HG03175 (cell line): ENCODE results near the gene PLA2G4B.

Experiments used
- ATAC-seq: cut with Tn5 transposase; IDR thresholded peaks from one replicate; pipeline ENCODE4 v1.9.1; 2021; ENCODE audit warnings: mild to moderate bottlenecking, moderate library complexity; ENCODE audit not compliant: unreplicated experiment

PLA2G4B gene

DNA sequence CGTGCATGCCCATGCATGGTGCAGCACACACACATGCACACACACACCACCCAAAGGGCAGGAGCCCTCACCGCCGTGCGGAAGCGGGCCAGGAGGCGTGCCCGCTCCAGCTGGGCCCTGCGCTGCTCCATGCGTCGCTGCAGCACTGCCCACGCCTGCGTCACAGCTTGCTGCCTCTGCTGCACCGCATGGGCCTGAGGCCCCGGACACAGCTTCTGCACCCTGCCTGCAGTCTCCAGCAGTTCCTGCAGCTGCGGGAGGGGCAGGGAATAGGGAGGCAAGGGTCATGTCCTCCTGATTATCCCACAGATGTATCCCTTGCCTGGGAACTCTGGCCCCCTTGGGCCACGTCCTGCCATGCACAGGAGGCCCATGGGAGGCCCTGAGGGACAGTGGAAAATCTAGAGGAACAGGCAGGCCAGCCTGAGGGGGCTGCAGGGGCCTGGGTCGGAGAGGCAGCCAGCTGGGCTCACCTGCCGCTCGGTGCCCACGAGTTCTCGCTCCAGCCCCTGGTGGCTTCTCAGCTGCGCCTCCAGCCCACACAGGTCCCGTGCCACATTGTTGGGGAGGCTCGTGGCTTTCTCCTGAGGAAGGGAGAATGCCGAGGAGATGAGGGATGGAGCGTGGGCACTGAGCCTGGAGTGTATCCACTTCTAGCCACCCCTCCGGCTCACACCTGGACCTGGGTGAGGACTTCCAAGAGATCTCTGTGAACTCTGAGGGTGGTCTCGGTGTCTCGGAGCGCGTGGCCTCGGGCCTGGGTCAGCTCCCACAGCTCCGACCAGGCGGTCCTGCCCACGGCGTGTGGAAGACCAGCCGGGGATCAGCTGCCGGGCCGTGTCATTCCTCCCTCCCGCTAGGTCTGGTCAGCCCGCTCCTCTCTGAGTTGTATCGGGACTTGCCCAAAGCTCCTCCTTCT is 31.4 kb downstream of the PLA2G4B start:
- no peak for ATAC-seq

DNA sequence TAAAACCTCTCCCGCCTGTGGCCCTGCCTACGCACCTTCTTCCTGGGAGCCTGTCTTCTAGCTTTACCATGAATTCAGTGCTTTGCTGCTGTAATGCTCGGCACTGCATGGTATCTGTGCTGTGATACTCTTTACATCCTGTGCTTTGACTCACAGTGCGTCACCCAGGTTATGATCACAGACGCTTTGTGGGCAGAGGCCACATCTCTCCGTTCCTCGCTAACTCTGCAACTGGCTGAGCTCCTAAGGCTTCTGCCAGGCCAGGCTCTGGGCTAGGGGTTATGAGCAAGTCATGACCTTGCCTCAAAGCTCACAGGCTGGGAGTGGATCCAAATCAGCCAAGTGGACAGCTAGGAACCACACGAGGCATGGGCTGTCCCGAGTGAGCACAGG is 32.0 kb downstream of the PLA2G4B start:
- ATAC-seq: no peak

DNA sequence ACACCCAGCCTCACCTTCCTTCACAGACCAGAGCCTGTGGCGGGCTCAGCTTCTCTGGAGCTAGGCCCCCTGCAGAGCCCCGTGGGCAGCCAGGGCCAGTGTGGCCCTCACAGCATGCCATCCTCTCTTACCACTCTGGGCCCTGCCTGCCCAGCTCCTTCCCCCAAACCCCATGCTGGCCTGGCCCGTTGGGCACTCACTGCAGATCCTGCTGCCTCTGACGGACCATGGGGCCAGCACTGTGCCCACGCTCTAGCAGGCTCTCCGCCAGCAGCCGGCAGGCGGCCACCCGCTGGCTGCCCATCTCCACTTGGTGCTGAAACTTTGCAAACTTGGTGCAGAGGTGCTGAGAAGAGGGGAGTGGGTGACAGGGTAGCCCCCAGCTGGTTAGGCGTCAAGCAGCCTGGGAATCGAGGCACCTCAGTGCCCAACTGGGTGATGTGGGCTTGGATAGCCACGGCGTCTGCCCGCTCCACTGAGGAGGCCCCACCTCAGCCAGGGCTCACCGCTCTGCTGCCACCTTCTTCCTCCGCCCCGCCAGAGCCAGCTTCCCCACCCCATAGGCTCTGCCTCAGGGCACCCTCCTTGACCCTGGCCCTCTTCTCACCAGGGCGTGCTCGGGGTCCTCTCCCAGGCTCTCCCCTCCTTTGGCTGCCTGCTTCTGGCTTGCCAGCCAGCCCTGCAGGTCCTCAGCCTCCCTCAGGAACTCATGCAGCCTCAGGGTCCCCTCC is 32.7 kb downstream of the PLA2G4B start:
- no peak for ATAC-seq

DNA sequence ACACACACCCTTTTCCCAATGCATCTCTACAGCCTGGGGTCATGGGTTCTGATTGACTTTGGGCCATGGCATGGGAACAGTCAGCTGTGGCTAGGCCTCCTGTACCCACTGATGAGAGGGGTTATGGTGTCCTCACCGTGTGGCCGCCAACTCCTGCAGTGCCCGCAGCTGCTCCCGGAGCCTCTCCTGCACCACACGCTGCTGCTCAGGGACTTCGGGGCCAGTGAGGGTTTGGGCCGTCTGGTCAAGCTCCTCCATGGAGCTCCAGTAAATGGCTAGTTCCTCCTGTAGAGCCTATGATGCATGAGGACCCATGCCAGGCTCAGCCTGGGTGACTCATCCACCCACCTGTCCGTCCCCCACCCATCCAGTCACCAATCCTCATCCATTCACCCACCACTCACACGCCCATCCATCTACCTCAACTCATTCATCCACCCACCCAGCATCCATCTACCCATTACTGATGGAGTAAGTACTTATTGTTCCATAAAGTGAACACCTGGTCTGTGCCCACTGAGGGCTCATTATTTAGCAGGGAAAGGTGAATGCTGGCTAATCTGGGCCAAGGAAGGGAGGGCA is 33.6 kb downstream of the PLA2G4B start:
- no peak for ATAC-seq

DNA sequence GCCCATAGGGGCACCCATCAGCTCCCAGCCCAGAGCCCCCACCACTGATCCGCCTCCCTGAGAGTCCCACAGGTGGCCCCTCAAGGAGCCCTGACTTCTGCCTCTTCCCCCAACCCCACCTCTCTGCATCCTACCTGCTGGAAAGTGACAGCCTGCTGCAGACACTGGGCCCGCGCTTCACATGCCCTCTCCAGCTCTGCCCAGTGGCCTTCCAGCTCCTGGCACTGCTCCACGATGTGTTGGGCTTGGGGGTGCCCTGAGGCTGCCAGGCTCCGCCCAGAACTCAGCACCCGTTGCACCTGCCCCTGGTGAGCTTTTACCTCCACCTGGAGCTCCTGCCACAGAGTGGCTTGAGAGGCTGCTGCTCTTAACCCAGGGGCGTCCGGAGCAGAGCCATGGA is 35.1 kb downstream of the PLA2G4B start:
- ATAC-seq: no peak

DNA sequence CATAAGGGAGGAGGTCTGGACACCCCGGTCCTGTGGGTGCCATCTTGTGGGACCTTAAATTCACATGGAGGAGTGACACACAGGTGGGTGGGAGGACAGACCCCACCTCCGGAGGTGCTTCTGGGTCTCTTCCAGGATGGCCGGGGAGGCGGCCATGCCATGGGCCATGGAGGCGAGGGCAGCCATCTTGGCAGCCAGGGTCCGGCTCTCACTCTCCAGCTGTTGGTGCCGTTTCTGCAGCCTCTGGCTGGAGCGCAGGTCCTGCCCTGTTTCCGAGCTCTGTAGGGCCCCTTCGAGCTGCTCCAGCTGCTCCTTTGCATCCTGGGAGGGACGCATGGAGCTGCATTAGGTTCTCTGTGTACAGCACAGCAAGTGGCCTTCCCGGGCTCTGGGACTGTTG is 36.1 kb downstream of the PLA2G4B start:
- ATAC-seq: no peak

DNA sequence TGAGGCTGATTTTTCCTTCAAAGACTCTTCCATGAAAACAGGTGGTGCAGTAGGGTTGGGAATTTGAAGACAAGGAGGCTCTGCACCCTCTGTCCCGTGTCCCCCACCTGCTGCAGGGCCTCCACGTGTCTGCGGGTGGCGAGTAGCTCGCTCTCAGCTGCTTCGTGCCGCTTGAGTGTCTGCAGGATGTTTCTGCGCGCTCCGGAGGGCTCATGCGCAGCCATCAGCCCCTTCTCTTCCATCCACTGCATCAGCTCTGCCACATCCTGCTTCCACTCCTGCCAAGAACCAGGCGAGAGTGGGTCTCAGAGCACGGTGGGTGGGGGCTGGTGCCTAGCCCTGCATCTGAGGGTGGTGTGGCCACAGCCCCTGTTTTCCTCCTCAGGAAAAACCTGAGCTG is 37.4 kb downstream of the PLA2G4B start:
- no peak for ATAC-seq

DNA sequence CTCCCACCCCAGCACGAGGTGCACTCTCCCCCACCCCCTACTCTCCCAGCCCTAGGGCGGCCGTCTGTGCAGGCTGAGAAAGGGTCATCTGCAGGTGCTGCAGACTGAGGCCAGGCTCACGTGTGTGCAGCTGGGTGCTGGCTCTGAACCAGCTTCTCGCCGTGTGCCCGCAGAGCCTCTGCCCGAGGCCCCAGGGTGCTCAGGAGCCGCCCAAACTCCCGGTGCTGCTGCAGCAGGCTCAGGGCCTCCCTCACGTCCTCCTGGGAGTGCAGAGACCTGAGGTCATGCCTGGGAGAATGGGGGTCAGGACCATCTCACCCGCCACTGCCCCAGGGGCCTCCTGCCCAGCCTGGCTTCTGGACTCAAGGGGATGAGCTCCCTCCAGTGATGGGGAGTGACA is 38.0 kb downstream of the PLA2G4B start:
- ATAC-seq: no peak

DNA sequence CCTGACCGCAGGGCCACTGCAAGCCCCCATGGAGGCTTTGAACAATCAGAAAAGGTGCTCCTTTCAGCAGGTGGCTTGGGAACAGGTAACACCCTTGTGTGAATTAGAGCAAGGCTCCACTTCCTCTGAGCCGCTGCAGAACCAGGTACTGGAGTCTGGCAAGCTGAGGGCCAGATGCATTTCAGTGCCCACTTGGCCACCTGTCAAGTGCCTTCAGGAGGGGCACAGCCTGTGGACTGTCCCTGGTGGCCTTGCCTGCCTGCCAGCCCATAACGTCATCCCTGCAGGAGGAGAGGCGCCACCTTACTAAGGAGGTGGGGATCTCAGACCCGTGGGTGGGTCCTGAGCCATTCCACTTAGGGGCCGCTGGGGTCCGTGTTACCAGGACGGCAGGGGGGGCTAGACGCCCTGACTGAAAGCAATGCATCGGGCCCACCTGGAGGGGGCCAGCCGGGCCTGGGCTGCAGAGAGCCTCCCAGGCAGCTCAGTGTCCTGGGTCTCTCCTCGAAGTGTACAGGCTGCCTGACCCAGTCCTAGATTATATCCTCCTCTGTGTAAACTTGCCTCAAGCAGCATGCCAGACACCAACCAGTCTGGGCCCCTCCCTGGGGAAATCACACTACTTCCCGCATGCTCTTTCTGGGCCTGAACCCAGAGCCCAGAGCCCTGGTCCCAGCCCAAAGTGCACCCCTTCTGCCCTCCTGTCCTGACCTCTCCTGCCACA is 39.1 kb downstream of the PLA2G4B start:
- no peak for ATAC-seq

DNA sequence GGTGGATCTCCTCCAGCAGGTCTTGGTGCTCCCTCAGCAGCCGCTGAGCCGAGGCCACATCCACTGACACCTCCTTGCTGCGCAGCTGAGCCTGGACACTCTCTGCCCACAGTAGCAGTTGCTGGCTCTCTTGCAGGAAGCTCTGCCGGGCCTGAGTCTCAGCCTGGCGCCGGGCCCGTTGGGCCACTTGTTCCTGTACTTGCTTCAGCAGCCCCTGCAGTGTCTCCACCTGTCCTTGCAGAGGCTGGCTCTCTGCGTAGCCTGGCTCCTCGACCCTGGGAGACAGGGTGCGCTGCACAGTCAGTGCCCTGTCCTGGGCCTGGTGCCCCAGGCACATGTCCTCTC is 39.7 kb downstream of the PLA2G4B start:
- ATAC-seq: no peak

DNA sequence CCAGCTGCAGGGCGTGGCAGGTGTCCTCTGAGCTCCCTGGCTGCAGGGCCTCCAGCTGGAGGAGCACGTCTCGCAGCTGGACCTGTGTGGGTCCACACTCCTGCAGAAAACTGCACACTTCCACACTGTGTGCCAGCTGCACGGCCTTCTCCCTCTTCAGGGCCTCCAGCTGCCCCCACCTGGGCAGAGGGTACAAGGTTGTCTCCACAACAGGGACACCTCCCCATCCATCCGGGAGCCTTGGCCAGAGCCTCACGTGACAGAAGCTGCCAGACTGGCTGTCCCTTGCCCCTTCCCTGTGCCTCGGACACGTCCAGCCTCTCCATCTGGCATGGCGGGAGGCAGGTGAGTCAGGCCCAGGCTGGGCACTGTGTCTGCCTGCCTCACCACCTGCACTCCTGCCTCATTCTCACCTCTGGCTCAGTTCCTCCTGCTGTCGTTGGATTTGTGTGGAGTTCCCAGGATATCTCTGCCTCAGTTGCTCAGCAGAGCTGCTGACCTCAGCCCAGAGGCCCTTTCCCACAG is 40.7 kb downstream of the PLA2G4B start:
- no peak for ATAC-seq

DNA sequence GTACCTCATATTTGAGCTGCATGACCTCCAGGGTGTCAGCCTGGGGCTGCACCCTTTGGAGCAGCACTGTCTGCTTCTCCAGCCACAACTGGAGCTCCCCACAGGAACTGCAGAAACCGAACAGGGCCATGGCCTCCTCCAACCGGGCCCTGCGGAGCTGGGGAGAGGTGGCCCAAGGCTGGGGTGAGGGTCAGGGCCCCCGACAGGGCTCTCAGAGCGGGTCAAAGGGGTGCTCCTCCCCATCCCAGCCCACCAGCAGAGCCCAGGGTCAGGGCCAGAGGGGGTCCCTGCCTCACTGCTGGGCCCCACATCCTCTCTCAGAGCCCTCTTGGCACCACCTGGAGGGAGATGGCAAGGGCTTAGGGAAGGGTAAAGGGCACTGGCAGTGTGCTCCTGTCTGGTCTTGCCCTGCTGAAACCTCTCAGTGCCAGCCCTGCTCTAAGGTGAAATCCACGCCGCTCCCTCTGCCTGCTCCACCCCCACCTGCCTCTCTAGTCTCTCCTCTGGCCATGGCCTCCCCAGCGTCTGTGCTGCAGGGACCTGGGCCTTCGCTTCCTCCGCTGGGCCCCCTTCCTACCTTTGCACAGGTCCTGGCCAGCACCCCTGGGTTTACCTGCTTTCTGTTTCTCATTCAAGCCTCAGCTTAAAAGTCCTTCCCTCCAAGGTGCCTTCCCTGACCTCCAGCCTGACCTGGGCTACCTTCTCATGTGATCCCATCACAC is 41.7 kb downstream of the PLA2G4B start:
- ATAC-seq: no peak

DNA sequence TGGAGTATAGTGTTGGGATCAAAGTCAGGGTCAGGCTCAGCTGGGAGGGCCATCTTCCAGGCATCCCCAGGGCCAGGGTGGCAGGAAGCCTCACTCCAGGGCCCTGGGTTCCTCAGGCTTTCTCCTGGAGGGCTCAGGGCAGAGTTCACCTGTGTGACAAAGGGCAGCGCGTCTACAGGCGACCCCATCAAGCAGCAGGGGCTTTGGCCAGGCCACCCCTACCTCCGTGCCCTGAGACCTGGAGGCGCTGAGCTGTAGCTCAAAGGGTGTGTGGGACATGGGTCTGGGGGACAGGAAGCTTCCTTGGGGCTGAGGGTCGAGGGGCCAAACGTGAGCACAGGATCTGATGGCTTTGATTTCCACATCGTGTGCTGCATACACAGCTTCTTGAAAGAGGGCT is 42.4 kb downstream of the PLA2G4B start:
- ATAC-seq: no peak

DNA sequence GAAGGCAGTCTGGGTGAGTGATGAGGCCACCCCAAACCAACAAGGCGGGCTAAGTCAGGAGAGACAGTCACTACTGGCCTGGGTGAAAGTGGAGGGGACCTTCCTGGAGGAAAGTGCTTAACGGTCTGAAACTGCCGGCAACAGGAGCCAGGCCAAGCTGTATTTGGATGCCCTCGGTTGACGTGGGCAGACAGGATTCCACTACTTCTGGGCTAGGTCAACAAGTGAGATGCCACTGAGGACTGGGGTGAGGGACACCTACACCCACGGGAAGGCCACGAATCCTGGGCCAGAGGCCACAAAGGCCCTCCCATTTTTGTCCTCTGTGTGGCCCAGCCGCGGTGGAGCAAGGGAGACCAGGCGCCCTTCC is 42.9 kb downstream of the PLA2G4B start:
- no peak for ATAC-seq

DNA sequence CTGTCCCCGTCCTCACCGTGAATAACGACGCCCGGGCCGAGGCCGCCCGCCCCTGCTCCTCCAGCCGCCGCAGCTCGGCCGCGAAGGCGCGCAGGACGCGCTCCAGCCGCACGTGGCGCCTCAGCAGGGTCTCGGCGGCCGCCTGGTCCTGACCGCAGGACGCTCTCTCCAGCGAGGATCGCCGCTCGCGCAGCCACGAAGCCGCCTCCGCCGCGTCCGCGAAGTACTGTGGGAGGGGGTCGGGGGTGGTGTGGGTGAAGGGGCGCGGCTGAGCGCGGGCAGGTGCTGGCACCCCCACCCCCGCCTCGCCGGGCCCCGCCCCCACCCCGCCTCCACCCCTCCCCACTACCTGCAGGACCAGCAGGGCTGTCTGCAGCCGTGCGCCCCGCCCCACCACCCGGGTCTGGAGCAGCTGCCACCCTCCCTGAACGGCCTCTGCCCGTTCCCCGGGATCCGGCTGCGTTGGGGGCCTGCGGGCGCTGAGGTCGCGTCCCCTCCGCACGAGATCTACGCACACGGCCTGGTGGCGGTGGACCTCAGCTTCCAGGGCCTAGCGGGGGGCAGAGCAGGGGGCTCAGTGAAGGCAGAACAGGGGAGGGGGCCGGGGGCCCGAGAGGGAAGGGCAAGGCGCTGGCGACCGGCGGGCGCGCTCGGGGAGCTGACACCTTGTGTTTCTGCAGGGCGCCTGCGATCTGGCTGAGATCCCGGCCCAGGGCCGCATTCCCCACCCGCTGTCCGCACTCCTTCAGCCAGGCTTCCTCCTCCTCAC is 43.5 kb downstream of the PLA2G4B start:
- ATAC-seq: no peak

DNA sequence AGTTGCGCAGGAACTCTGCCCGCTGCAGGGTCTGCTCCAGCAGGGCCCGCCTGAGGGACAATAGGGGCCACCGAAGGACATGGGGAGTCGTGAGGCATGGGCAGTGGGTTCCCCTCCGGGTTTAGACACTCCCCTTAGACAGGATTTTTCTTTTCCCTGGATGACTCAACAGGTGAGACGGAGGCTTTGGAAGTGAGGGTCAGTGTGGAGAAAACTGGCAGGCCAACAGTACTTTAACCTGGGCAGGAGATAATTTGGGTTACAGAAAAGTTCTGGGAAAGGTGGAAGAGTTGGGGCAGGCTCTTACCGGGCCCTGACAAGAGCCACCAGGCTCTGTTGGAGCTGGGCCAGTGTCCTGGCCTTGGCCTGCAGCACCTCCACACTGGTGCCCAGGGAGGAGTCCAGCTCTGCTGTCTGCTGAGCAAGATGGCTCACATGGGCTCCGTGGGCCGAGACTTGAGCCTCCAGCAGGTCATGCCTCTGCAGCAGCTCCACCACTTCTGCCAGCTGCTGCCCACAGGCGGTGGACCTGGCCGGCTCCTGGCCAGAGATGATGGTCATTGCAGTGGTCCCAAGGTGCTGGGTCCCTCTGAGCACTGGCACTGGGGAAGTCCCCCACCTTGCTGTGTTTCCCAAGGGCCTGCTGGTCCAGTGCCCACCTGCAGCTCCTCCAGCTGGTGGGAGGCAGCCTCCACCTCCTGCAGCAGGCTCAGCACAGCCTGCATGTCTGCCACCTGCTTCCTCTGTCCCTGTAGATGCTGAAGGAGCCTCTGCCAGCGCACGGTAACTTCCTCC is 44.2 kb downstream of the PLA2G4B start:
- no peak for ATAC-seq

DNA sequence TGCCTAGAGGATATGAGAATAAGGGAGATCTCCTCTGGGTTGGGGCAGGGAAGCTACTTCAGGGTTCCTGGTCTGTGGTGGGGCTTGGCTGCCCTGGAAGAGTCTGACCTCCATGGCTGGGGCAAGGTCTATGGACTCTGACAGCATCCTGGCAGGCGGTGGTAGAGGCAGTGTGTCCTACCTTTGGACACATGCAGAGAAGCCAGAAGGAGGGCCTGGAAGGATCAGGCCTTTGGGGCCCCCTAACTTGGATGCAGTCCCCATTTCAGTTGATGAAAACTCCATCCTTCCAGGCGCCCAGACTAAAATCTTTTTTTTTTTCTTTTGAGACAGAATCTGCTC is 44.8 kb downstream of the PLA2G4B start:
- no peak for ATAC-seq

DNA sequence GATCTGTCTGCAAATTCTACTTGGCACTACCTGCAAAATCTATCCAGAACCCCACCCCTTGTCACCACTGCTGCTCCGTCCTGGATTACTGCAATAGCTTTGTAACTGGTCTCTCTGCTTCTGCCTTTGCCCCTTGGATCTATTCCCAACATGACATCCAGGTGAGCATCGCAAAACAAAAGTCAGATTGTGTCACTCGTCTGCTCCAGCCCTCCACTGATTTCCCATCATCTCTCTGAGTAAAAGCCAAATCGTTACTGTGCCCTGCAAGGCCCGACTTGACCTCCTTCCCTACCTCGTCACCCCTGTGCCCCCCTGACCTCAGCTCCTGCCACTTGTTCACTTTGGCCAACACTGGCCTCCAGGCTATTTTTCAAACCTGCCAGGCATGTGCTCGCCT is 45.8 kb downstream of the PLA2G4B start:
- no peak for ATAC-seq

DNA sequence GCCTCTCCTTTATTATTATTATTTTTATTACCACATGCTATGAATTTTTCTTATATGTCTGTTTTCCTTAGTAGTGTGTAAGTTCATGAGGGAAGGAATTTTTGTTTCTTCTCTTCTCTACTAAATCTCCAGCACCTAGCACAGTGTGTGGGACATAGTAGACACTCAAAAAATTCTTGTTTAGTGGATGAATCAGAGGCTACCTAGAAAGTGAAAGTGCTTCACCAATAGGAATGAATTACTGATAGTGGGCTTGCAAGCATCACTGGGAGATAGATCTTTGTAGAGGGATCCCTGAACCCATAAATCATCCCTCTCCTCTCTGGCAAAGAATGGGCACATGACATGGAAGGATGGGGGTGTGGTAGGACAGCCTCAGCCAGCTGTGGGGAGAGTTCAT is 46.7 kb downstream of the PLA2G4B start:
- ATAC-seq: no peak
